ENCODE results near the gene KHDC4. TPM values are rescaled to one million over a fixed set of nuclear protein-coding genes. Genes with fewer than 3 reads are reported as not detected.

The KHDC4 gene
- total and polyA plus RNA-seq, 2 of the 13 experiments (the other 11 are each of a cell fraction or from before 2014, with no cell fraction given) = 33.5 to 92.0 TPM

GRCh38 chr1:155940482-155940992 is 6.3 kb upstream of the KHDC4 start (continued):
- TF ChIP-seq ZBTB40 (IDR thresholded peaks at IDR 0.05) (no peak), ZBTB40 (CRISPR knock-in tag; IDR thresholded peaks at IDR 0.05) (no peak), POLR2AphosphoS5 (IDR thresholded peaks at IDR 0.05; ENCODE audit: low read depth, low read length) (peak; percentile 62), GPN1 (CRISPR knock-in tag; IDR thresholded peaks at IDR 0.05; ENCODE audit: borderline replicate concordance) (no peak), ARID2 (CRISPR knock-in tag; IDR thresholded peaks at IDR 0.05; ENCODE audit: borderline replicate concordance) (0 out of 2 replicates have a peak, but pooled peaks have one; percentile 10), ZFP90 (CRISPR knock-in tag; IDR thresholded peaks at IDR 0.05; ENCODE audit: borderline replicate concordance) (no peak), BCLAF1 (IDR thresholded peaks at IDR 0.05) (no peak), RARG (CRISPR knock-in tag; IDR thresholded peaks at IDR 0.05; ENCODE audit: low read depth) (peak; percentile 61; the same call in 1 of the 2 replicates), CERS6 (CRISPR knock-in tag; IDR thresholded peaks at IDR 0.05) (no peak), HIVEP1 (CRISPR knock-in tag; IDR thresholded peaks at IDR 0.05) (no peak), MXD4 (CRISPR knock-in tag; IDR thresholded peaks at IDR 0.05) (no peak), ZNF747 (CRISPR knock-in tag; IDR thresholded peaks at IDR 0.05; ENCODE audit: borderline replicate concordance) (peak; percentile 66; the same call in 1 of the 2 replicates), TOPORS (CRISPR knock-in tag; IDR thresholded peaks at IDR 0.05) (0 out of 2 replicates have a peak, but pooled peaks have one; percentile 53), KLF16 (CRISPR knock-in tag; IDR thresholded peaks at IDR 0.05) (no peak; a peak in 1 of 4 replicates), TEF (CRISPR knock-in tag; IDR thresholded peaks at IDR 0.05) (no peak), HDAC6 (IDR thresholded peaks at IDR 0.05; ENCODE audit: low read depth, low read length) (no peak), ZNF879 (CRISPR knock-in tag; IDR thresholded peaks at IDR 0.05) (no peak)
